GM12873 (cell line): Measurements from ENCODE around the gene SYNDIG1.

ENCODE experiments used
- TF ChIP-seq, protein P1 (sequence below): IDR thresholded peaks from 2 replicates; pipeline ENCODE4 v1.5.1; 2012; ENCODE audit warnings: low read depth, mild to moderate bottlenecking, moderate library complexity, low read length, control low read depth; ENCODE audit not compliant: insufficient read depth; ENCODE audit errors: missing control alignments

The SYNDIG1 gene

DNA sequence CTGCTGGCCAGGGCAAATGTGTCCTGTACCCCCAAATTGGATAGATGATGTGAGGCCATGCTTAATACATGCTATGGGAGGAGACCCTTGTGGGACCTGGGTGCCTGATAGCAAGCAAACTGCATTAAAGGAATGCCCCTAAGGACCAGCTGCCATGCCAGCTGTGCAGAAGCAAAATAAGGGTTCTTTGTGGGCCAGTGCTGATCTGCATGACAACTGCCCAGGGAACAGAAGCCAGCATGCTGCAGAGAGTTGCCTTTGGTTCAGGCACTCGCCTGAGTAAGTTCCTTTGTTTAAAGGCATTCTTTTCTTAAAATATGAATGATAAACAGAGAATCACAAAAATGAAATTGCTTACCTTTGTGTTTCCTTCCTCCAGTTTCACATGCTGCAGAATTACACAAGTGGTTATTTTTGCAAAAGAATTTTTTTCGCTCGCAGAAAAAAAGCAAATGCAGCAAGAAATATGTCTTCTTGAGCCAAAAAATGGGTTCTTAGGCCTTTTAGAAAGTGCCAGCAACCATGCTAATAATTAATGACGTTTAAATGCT lies 6.9 kb upstream of the SYNDIG1 start:
- TF ChIP-seq, protein P1, sequence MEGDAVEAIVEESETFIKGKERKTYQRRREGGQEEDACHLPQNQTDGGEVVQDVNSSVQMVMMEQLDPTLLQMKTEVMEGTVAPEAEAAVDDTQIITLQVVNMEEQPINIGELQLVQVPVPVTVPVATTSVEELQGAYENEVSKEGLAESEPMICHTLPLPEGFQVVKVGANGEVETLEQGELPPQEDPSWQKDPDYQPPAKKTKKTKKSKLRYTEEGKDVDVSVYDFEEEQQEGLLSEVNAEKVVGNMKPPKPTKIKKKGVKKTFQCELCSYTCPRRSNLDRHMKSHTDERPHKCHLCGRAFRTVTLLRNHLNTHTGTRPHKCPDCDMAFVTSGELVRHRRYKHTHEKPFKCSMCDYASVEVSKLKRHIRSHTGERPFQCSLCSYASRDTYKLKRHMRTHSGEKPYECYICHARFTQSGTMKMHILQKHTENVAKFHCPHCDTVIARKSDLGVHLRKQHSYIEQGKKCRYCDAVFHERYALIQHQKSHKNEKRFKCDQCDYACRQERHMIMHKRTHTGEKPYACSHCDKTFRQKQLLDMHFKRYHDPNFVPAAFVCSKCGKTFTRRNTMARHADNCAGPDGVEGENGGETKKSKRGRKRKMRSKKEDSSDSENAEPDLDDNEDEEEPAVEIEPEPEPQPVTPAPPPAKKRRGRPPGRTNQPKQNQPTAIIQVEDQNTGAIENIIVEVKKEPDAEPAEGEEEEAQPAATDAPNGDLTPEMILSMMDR, result no peak

DNA sequence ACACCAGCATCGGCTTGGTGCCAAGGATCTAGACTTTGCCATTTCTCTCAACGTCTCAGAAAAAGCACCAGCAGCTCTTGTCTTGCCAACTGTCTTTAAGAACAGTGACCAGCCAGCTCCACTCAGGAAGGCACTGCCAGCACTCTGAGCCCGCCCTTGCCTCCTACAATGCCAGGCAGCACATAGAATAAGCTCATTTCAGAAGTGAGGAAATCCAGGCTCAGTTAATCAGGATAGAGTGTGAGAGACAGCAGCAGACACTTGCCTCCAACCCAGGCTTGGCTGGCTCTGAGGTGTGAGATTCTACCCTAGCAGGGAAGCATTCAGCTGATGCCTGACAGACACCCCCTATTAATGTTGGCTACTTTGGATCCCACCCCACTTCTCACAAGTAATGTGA lies 4.3 kb upstream of the SYNDIG1 start:
- TF ChIP-seq, protein P1, result no peak

DNA sequence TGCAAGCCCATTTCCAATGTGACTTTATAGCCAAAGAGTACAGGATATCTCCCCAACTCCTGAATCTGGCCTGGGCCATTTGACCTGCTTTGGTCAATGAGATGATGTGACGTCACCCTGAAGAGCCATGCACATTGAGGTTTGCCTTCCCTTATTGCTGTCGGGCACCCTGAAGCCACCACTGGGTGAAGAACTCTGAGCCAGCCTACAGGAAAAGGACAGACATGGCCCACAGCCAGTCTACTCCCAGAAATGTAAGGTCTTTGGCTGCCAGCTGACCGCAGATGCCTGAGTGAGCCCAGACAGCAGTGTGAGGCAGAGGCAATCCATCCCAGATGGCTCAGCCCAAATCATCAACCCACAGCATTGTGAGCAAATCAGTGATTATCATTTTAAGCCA lies 3.7 kb upstream of the SYNDIG1 start:
- TF ChIP-seq, protein P1, result no peak

DNA sequence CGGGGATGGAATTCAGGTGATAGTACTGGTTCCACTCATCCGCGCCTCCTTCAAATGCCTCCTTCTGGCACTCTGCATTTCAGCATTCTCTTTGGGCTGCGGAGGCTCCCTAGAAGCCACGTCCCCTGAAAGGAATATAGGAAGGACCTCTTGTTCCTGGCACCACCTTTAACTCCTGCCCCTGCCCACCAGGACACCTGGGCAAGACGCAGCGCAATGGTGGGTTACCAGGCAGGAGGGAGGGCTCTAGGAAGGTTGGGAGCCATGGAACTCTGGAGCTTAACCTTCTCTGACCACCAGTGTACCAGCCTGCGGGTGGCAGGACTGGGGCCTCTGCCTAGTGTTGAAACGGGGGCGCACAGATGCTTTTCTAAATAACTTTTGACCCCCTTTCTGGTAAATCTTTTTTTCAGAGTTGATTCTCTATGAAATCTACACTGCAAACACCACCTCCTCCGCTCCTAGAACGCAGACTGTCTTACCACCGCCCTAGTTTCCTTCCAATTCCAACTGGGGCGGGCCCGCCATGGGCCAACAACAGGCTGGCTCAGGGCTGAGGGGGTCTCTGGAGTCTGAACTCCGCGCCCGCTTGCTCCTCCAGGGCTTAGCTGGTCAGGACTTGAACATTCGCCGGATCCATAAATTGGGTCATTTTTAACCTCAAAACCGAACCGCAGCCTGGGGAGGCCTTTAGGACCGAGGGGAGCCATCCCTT lies 871 bp upstream of the SYNDIG1 start:
- TF ChIP-seq, protein P1, result no peak

DNA sequence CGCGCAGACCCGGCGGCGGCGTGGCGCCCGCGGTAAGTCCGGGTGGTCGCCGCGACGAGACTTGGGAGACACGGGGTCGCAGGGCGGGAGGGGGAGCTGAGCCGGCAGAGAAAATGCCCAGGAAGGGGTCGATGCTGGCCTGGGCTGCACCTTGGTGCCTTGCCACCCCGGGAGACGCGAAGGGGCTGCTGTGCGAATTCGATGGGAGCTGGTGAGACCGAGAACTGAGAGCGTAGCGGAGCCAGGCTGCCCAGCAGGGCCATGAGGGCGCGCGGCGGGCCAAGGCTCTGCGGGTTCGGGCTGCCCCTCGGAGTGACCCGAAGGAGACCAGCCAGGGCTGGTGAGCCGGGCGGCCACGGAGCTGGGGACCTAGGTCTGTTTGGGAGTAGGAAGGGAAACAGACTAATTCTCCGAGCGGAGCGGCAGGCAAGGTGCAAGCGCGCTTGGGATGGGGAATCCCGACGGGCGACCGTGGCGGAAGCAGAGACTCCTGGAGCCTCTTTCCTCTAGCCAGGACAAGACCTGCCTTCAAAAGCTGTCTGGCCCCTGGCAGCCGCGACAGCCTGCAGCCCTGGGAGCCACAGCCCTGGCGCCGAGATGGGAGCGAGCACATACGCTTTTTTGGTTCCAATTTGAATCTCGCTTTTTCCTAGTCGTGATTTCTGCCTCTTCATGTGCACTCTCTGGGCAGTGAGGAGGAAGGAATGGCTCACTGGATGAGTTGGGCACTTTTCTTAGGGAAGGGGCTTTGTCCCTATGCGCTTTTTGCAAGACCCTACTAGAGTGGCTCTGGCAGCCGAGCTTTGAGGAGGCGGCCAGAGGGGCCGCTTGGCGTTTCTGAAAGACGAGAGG lies 691 bp downstream of the SYNDIG1 start:
- TF ChIP-seq, protein P1, result no peak

DNA sequence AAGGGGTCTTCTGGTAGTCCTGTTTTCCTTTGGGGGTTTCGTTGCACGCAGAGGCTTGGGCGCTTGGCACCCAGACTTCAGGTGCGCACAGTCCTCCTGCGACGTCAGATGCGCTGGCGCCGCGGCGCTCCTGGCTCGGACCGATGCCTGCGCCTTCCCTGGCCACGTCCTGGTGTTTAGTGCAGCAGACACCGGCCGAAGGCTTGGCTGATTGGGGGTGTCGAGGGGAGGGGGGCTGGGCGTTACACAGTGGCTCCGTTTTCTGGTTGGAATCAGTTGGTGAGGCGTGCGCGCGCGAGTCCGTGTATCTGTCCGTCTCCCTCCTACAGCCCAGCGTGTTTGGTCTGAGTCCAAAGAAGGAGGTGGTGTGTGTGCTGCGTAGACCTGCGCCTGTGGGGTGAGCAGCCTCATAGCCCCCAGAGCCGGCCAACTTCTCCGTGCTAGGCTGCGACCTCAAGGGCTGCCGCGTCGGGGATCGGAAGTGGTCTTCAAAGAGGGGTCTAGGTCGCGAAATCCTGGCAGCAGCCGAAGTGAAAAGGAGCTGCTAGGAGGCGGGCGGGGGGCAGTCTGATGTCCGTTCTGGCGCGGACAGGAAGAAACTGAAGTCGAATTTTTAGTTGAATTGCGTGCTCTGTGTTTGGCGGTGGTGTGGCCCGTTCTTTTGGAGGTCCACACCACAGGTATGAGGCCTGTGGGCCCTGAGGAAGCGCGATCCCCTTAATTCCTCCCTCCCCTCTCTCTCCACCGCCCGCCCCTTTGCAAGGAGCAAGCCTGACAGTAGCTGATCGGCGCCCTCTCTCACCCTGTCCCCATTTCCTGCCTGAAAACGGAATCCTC lies 1.5 kb downstream of the SYNDIG1 start:
- TF ChIP-seq, protein P1, result no peak
